ENCODE results near the gene PDIK1L. TPM values are rescaled to one million over a fixed set of nuclear protein-coding genes. Genes with fewer than 3 reads are reported as not detected.
"Not testable (repeated sequence)": the region's sequence is repeated elsewhere in the genome, so short reads cannot be mapped to it uniquely, and the experiment has no call there.

PDIK1L gene
- polyA plus RNA-seq, 2 donors = 2.6 to 3.7 TPM

GRCh38 chr1:26084844-26085243 lies 26.8 kb upstream of the PDIK1L start:
- H3K4me1 ChIP-seq (ENCODE audit: control insufficient read depth in 2 of 2, insufficient read depth in 2 of 2, low read length in 1 of 2) = no peaks in the 10 kb centered on the region
- H3K27me3 ChIP-seq (ENCODE audit: control insufficient read depth in 1 of 2, insufficient read depth in 2 of 2, low read length in 2 of 2) = no peaks in the 10 kb centered on the region
- H3K27ac ChIP-seq (ENCODE audit: low read depth in 2 of 2, low read length in 1 of 2) = no peak overlapping the region
- H3K9me3 ChIP-seq (ENCODE audit: control insufficient read depth in 2 of 2, insufficient read depth in 1 of 2, low read depth in 1 of 2, low read length in 1 of 2) = no peaks in the 10 kb centered on the region
- 80 to 81% methylated on average over 2 of the region's 2 CpGs for WGBS, 2 donors
- H3K36me3 ChIP-seq (ENCODE audit: control insufficient read depth in 2 of 2, insufficient read depth in 2 of 2, low read length in 1 of 2) = no peaks in the 10 kb centered on the region
- H3K4me3 ChIP-seq (ENCODE audit: low read depth in 1 of 2, low read length in 2 of 2) = no peak overlapping the region

- WGBS, 2 donors = 93% methylated on average over 3 of the region's 3 CpGs
- Histone ChIP-seq H3K27me3 (ENCODE audit: control insufficient read depth in 1 of 2, insufficient read depth in 2 of 2, low read length in 2 of 2) (no peaks in the 10 kb centered on the region), H3K27ac (ENCODE audit: low read depth in 2 of 2, low read length in 1 of 2) (no peak overlapping the region), H3K4me1 (ENCODE audit: control insufficient read depth in 2 of 2, insufficient read depth in 2 of 2, low read length in 1 of 2) (peaks cover 0 to 1% of the 10 kb centered on the region in 2 donors), H3K36me3 (ENCODE audit: control insufficient read depth in 2 of 2, insufficient read depth in 2 of 2, low read length in 1 of 2) (no peaks in the 10 kb centered on the region), H3K9me3 (ENCODE audit: control insufficient read depth in 2 of 2, insufficient read depth in 1 of 2, low read depth in 1 of 2, low read length in 1 of 2) (no peaks in the 10 kb centered on the region), H3K4me3 (ENCODE audit: low read depth in 1 of 2, low read length in 2 of 2) (no peak overlapping the region)
Observed at GRCh38 chr1:26089125-26089524, 22.5 kb upstream of the PDIK1L start.

GRCh38 chr1:26090893-26091292 lies 20.7 kb upstream of the PDIK1L start:
- 91% methylated on average over 3 of the region's 3 CpGs for WGBS, 2 donors
- Histone ChIP-seq H3K27me3 (ENCODE audit: control insufficient read depth in 1 of 2, insufficient read depth in 2 of 2, low read length in 2 of 2) (no peaks in the 10 kb centered on the region), H3K4me3 (ENCODE audit: low read depth in 1 of 2, low read length in 2 of 2) (no peak overlapping the region), H3K36me3 (ENCODE audit: control insufficient read depth in 2 of 2, insufficient read depth in 2 of 2, low read length in 1 of 2) (no peaks in the 10 kb centered on the region), H3K9me3 (ENCODE audit: control insufficient read depth in 2 of 2, insufficient read depth in 1 of 2, low read depth in 1 of 2, low read length in 1 of 2) (no peaks in the 10 kb centered on the region), H3K27ac (ENCODE audit: low read depth in 2 of 2, low read length in 1 of 2) (no peak overlapping the region), H3K4me1 (ENCODE audit: control insufficient read depth in 2 of 2, insufficient read depth in 2 of 2, low read length in 1 of 2) (peaks cover 0 to 8% of the 10 kb centered on the region in 2 donors)

- peaks cover 0 to 8% of the 10 kb centered on the region in 2 donors for H3K4me1 ChIP-seq (ENCODE audit: control insufficient read depth in 2 of 2, insufficient read depth in 2 of 2, low read length in 1 of 2)
- H3K27ac ChIP-seq (ENCODE audit: low read depth in 2 of 2, low read length in 1 of 2) = no peak overlapping the region
- H3K9me3 ChIP-seq (ENCODE audit: control insufficient read depth in 2 of 2, insufficient read depth in 1 of 2, low read depth in 1 of 2, low read length in 1 of 2) = no peaks in the 10 kb centered on the region
- H3K4me3 ChIP-seq (ENCODE audit: low read depth in 1 of 2, low read length in 2 of 2) = no peak overlapping the region
- WGBS, 2 donors = 63 to 65% methylated on average over 7 of the region's 7 CpGs
- no peaks in the 10 kb centered on the region for H3K36me3 ChIP-seq (ENCODE audit: control insufficient read depth in 2 of 2, insufficient read depth in 2 of 2, low read length in 1 of 2)
- no peaks in the 10 kb centered on the region for H3K27me3 ChIP-seq (ENCODE audit: control insufficient read depth in 1 of 2, insufficient read depth in 2 of 2, low read length in 2 of 2)
Observed at GRCh38 chr1:26092422-26092821, 19.2 kb upstream of the PDIK1L start.

- H3K36me3 ChIP-seq (ENCODE audit: control insufficient read depth in 2 of 2, insufficient read depth in 2 of 2, low read length in 1 of 2); H3K27ac ChIP-seq (ENCODE audit: low read depth in 2 of 2, low read length in 1 of 2): not testable (repeated sequence)
Observed at GRCh38 chr1:26093569-26093968, 18.1 kb upstream of the PDIK1L start.

GRCh38 chr1:26094076-26094669 lies 17.5 kb upstream of the PDIK1L start:
- H3K4me3 ChIP-seq (ENCODE audit: low read depth in 1 of 2, low read length in 2 of 2) = no peak overlapping the region
- WGBS, 2 donors = 18 to 24% methylated on average over 11 of the region's 11 CpGs
- no peaks in the 10 kb centered on the region for H3K27me3 ChIP-seq (ENCODE audit: control insufficient read depth in 1 of 2, insufficient read depth in 2 of 2, low read length in 2 of 2)
- no peaks in the 10 kb centered on the region for H3K36me3 ChIP-seq (ENCODE audit: control insufficient read depth in 2 of 2, insufficient read depth in 2 of 2, low read length in 1 of 2)
- H3K9me3 ChIP-seq (ENCODE audit: control insufficient read depth in 2 of 2, insufficient read depth in 1 of 2, low read depth in 1 of 2, low read length in 1 of 2) = no peaks in the 10 kb centered on the region
- peak overlapping the region in 1 of 2 donors; percentile 26 for H3K27ac ChIP-seq (ENCODE audit: low read depth in 2 of 2, low read length in 1 of 2)
- peaks cover 0 to 8% of the 10 kb centered on the region in 2 donors for H3K4me1 ChIP-seq (ENCODE audit: control insufficient read depth in 2 of 2, insufficient read depth in 2 of 2, low read length in 1 of 2)

More at GRCh38 chr1:26093569-26093968, 18.1 kb upstream of the PDIK1L start:
- not testable (repeated sequence) for H3K9me3 ChIP-seq (ENCODE audit: control insufficient read depth in 2 of 2, insufficient read depth in 1 of 2, low read depth in 1 of 2, low read length in 1 of 2); H3K27me3 ChIP-seq (ENCODE audit: control insufficient read depth in 1 of 2, insufficient read depth in 2 of 2, low read length in 2 of 2); H3K4me1 ChIP-seq (ENCODE audit: control insufficient read depth in 2 of 2, insufficient read depth in 2 of 2, low read length in 1 of 2); H3K4me3 ChIP-seq (ENCODE audit: low read depth in 1 of 2, low read length in 2 of 2)
- WGBS, 2 donors = 26 to 36% methylated on average over 6 of the region's 6 CpGs

- H3K9me3 ChIP-seq (ENCODE audit: control insufficient read depth in 2 of 2, insufficient read depth in 1 of 2, low read depth in 1 of 2, low read length in 1 of 2) = no peaks in the 10 kb centered on the region
- peak overlapping the region in 1 of 2 donors; percentile 26 for H3K27ac ChIP-seq (ENCODE audit: low read depth in 2 of 2, low read length in 1 of 2)
- no peak overlapping the region for H3K4me3 ChIP-seq (ENCODE audit: low read depth in 1 of 2, low read length in 2 of 2)
- no peaks in the 10 kb centered on the region for H3K27me3 ChIP-seq (ENCODE audit: control insufficient read depth in 1 of 2, insufficient read depth in 2 of 2, low read length in 2 of 2)
- WGBS, 2 donors = 27 to 42% methylated on average over 16 to 17 of the region's 17 CpGs
- H3K4me1 ChIP-seq (ENCODE audit: control insufficient read depth in 2 of 2, insufficient read depth in 2 of 2, low read length in 1 of 2) = peaks cover 0 to 8% of the 10 kb centered on the region in 2 donors
- H3K36me3 ChIP-seq (ENCODE audit: control insufficient read depth in 2 of 2, insufficient read depth in 2 of 2, low read length in 1 of 2) = no peaks in the 10 kb centered on the region
Observed at GRCh38 chr1:26094677-26095383, 16.8 kb upstream of the PDIK1L start.

GRCh38 chr1:26096471-26096870 lies 15.2 kb upstream of the PDIK1L start:
- Histone ChIP-seq H3K4me1 (ENCODE audit: control insufficient read depth in 2 of 2, insufficient read depth in 2 of 2, low read length in 1 of 2) (peaks cover 0 to 8% of the 10 kb centered on the region in 2 donors), H3K4me3 (ENCODE audit: low read depth in 1 of 2, low read length in 2 of 2) (no peak overlapping the region), H3K9me3 (ENCODE audit: control insufficient read depth in 2 of 2, insufficient read depth in 1 of 2, low read depth in 1 of 2, low read length in 1 of 2) (no peaks in the 10 kb centered on the region), H3K36me3 (ENCODE audit: control insufficient read depth in 2 of 2, insufficient read depth in 2 of 2, low read length in 1 of 2) (no peaks in the 10 kb centered on the region), H3K27ac (ENCODE audit: low read depth in 2 of 2, low read length in 1 of 2) (no peak overlapping the region), H3K27me3 (ENCODE audit: control insufficient read depth in 1 of 2, insufficient read depth in 2 of 2, low read length in 2 of 2) (no peaks in the 10 kb centered on the region)
- 78 to 80% methylated on average over 2 of the region's 2 CpGs for WGBS, 2 donors

- Histone ChIP-seq H3K27me3 (ENCODE audit: control insufficient read depth in 1 of 2, insufficient read depth in 2 of 2, low read length in 2 of 2) (no peaks in the 10 kb centered on the region), H3K27ac (ENCODE audit: low read depth in 2 of 2, low read length in 1 of 2) (no peak overlapping the region), H3K4me3 (ENCODE audit: low read depth in 1 of 2, low read length in 2 of 2) (no peak overlapping the region), H3K36me3 (ENCODE audit: control insufficient read depth in 2 of 2, insufficient read depth in 2 of 2, low read length in 1 of 2) (no peaks in the 10 kb centered on the region), H3K4me1 (ENCODE audit: control insufficient read depth in 2 of 2, insufficient read depth in 2 of 2, low read length in 1 of 2) (peaks cover 0 to 8% of the 10 kb centered on the region in 2 donors), H3K9me3 (ENCODE audit: control insufficient read depth in 2 of 2, insufficient read depth in 1 of 2, low read depth in 1 of 2, low read length in 1 of 2) (no peaks in the 10 kb centered on the region)
Observed at GRCh38 chr1:26097696-26098095, 13.9 kb upstream of the PDIK1L start.

- Histone ChIP-seq H3K4me1 (ENCODE audit: control insufficient read depth in 2 of 2, insufficient read depth in 2 of 2, low read length in 1 of 2) (peaks cover 0 to 8% of the 10 kb centered on the region in 2 donors), H3K27ac (ENCODE audit: low read depth in 2 of 2, low read length in 1 of 2) (no peak overlapping the region), H3K4me3 (ENCODE audit: low read depth in 1 of 2, low read length in 2 of 2) (no peak overlapping the region), H3K9me3 (ENCODE audit: control insufficient read depth in 2 of 2, insufficient read depth in 1 of 2, low read depth in 1 of 2, low read length in 1 of 2) (no peaks in the 10 kb centered on the region), H3K27me3 (ENCODE audit: control insufficient read depth in 1 of 2, insufficient read depth in 2 of 2, low read length in 2 of 2) (no peaks in the 10 kb centered on the region), H3K36me3 (ENCODE audit: control insufficient read depth in 2 of 2, insufficient read depth in 2 of 2, low read length in 1 of 2) (no peaks in the 10 kb centered on the region)
- 95 to 96% methylated on average over 4 of the region's 4 CpGs for WGBS, 2 donors
Observed at GRCh38 chr1:26098602-26099001, 13.0 kb upstream of the PDIK1L start.

Data from esophagus (tissue), 2 donors.